Fibroblast of pulmonary artery (primary cell): ENCODE measurements around the gene UPF1.

Experiments
- DNase-seq: peaks from one replicate; pipeline ENCODE4 v3.0.0-alpha.2; 2010; ENCODE audit warnings: low read depth
- H3K4me3 ChIP-seq: replicated peaks from 2 replicates; pipeline ENCODE4 v1.5.1; 2011; ENCODE audit warnings: low read depth, mild to moderate bottlenecking, control low read depth, low read length, moderate library complexity
- CTCF ChIP-seq: IDR thresholded peaks from 2 replicates; pipeline ENCODE4 v1.5.1; 2011; ENCODE audit warnings: mild to moderate bottlenecking, control low read depth, low read length, inconsistent platforms; ENCODE audit errors: missing control alignments

Gene UPF1

GRCh38 chr19:18867199-18867598 is 35.4 kb downstream of the UPF1 start:
- no peak for TF ChIP-seq CTCF
- H3K4me3 ChIP-seq: no peak overlapping the region

GRCh38 chr19:18867751-18868150 is 36.0 kb downstream of the UPF1 start:
- TF ChIP-seq CTCF: no peak
- no peak overlapping the region for H3K4me3 ChIP-seq
- no peak for DNase-seq

More at GRCh38 chr19:18867199-18867598, 35.4 kb downstream of the UPF1 start:
- DNase-seq: no peak

- no peak overlapping the region for H3K4me3 ChIP-seq
- TF ChIP-seq CTCF: no peak
These were observed 36.7 kb downstream of the UPF1 start for GRCh38 chr19:18868380-18869022.

GRCh38 chr19:18869023-18869618 is 37.4 kb downstream of the UPF1 start:
- no peak for TF ChIP-seq CTCF
- DNase-seq: no peak
- H3K4me3 ChIP-seq: no peak overlapping the region

More at GRCh38 chr19:18868380-18869022, 36.7 kb downstream of the UPF1 start:
- DNase-seq: no peak

- H3K4me3 ChIP-seq: no peak overlapping the region
- no peak for DNase-seq
- no peak for TF ChIP-seq CTCF
These were observed 38.2 kb downstream of the UPF1 start for GRCh38 chr19:18869781-18870530.

- no peak overlapping the region for H3K4me3 ChIP-seq
- no peak for TF ChIP-seq CTCF
- no peak for DNase-seq
These were observed 38.9 kb downstream of the UPF1 start for GRCh38 chr19:18870531-18871172.
